Peyer's patch (tissue), 4 donors: ENCODE measurements around the gene LDHB.

Experiments used
- POLR2A ChIP-seq, 2 donors: fragments of 450-650 bp; IDR thresholded peaks; one replicate each; pipeline ENCODE4 v1.5.1; 2017; ENCODE audit warnings: antibody characterized with exemption in 2 of 2, mild to moderate bottlenecking in 2 of 2, moderate library complexity in 2 of 2
- TF ChIP-seq, protein P1 (sequence below), 6 experiments: fragments of 450-650 bp in 4 of 6; fragments of 200-600 bp in 2 of 6; sonication (generic) in 1 of 6; IDR thresholded peaks; one replicate each; pipeline ENCODE4 v1.5.1; 2017 to 2019; ENCODE audit warnings: antibody characterized with exemption in 6 of 6, mild to moderate bottlenecking in 3 of 6, moderate library complexity in 1 of 6

- TF ChIP-seq, protein P1, sequence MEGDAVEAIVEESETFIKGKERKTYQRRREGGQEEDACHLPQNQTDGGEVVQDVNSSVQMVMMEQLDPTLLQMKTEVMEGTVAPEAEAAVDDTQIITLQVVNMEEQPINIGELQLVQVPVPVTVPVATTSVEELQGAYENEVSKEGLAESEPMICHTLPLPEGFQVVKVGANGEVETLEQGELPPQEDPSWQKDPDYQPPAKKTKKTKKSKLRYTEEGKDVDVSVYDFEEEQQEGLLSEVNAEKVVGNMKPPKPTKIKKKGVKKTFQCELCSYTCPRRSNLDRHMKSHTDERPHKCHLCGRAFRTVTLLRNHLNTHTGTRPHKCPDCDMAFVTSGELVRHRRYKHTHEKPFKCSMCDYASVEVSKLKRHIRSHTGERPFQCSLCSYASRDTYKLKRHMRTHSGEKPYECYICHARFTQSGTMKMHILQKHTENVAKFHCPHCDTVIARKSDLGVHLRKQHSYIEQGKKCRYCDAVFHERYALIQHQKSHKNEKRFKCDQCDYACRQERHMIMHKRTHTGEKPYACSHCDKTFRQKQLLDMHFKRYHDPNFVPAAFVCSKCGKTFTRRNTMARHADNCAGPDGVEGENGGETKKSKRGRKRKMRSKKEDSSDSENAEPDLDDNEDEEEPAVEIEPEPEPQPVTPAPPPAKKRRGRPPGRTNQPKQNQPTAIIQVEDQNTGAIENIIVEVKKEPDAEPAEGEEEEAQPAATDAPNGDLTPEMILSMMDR (IDR thresholded peaks at IDR 0.05): no peak
- TF ChIP-seq POLR2A (IDR thresholded peaks at IDR 0.05): no peak
Observed at GRCh38 chr12:21656905-21657325, 727 bp downstream of the LDHB start.
